Panc1 (cell line): ENCODE data around the gene CD37. TPM values are rescaled to one million over a fixed set of nuclear protein-coding genes. Genes with fewer than 3 reads are reported as not detected.

Experiments used
- ATAC-seq: fragments of 200-7000 bp; cut with Tn5 transposase; 2 replicates; pipeline ENCODE4 v1.9.1; 2020; ENCODE audit warnings: mild to moderate bottlenecking, moderate library complexity
- BruUV-seq: library from RNA; stranded (reverse); fragments of 400-500 nt; replicated peaks from 2 replicates; lab custom pipeline; 2021; lab: Mats Ljungman, UMichigan
- CTCF ChIA-PET: fragments of 300-600 bp; sonication (Branson Sonifier 250); formaldehyde crosslinking; loops from one replicate; lab custom pipeline; 2022; ENCODE audit warnings: antibody characterized with exemption; lab: Charles Lee
- POLR2A ChIA-PET: fragments of 300-600 bp; sonication (Branson Sonifier 250); formaldehyde crosslinking; loops from one replicate; lab custom pipeline; 2022; ENCODE audit warnings: antibody characterized with exemption; lab: Charles Lee
- DNase-seq: peaks from one replicate; pipeline ENCODE4 v3.0.0-alpha.2; 2010; ENCODE audit warnings: low read depth, low spot score
- H3K27ac ChIP-seq: 2 replicates; pipeline ENCODE4 v1.5.1; 2011; ENCODE audit warnings: mild to moderate bottlenecking, low read length, inconsistent platforms
- H3K27me3 ChIP-seq: fragments of 200-500 bp; sonication (Bioruptor generic); 2 replicates; pipeline ENCODE4 v1.6.0; 2014; ENCODE audit warnings: low read length, inconsistent platforms; ENCODE audit not compliant: control insufficient read depth, insufficient read depth
- H3K36me3 ChIP-seq: fragments of 200-500 bp; sonication (Bioruptor generic); 2 replicates; pipeline ENCODE4 v1.5.1; 2014; ENCODE audit warnings: inconsistent platforms, mild to moderate bottlenecking, low read length, moderate library complexity; ENCODE audit not compliant: control insufficient read depth, insufficient read depth
- H3K4me1 ChIP-seq: 2 replicates; pipeline ENCODE4 v1.5.1; 2011; ENCODE audit warnings: inconsistent platforms, mild to moderate bottlenecking, low read length, moderate library complexity; ENCODE audit not compliant: control insufficient read depth, insufficient read depth
- H3K4me3 ChIP-seq, 2 experiments: 2 replicates each; pipeline ENCODE4 v1.5.1; 2011 to 2012; ENCODE audit warnings: low read depth in 2 of 2, low read length in 2 of 2, mild to moderate bottlenecking in 2 of 2, inconsistent platforms in 1 of 2, moderate library complexity in 1 of 2
- H3K9me3 ChIP-seq: fragments of 200-500 bp; sonication (Bioruptor generic); 2 replicates; pipeline ENCODE4 v1.5.1; 2014; ENCODE audit warnings: low read depth, mild to moderate bottlenecking, inconsistent platforms, low read length, moderate library complexity; ENCODE audit not compliant: control insufficient read depth, insufficient read depth
- POLR2AphosphoS5 ChIP-seq: IDR thresholded peaks from 2 replicates; pipeline ENCODE4 v1.6.1; 2012; ENCODE audit warnings: mild to moderate bottlenecking, low read depth, low read length, moderate library complexity
- REST ChIP-seq, 2 experiments: IDR thresholded peaks; 2 replicates each; pipeline ENCODE4 v1.6.1; 2011 to 2012; ENCODE audit warnings: low read depth in 2 of 2, control low read depth in 1 of 2, low read length in 1 of 2, mild to moderate bottlenecking in 1 of 2, moderate library complexity in 1 of 2; ENCODE audit not compliant: insufficient read depth in 1 of 2
- SIN3A ChIP-seq: IDR thresholded peaks from 2 replicates; pipeline ENCODE4 v1.6.1; 2012; ENCODE audit warnings: low read depth, mild to moderate bottlenecking, low read length, moderate library complexity, borderline replicate concordance; ENCODE audit not compliant: insufficient read depth
- TCF7L2 ChIP-seq: IDR thresholded peaks from 2 replicates; pipeline ENCODE4 v1.6.1; 2011; ENCODE audit warnings: mild to moderate bottlenecking, low read depth, low read length, inconsistent platforms
- in situ Hi-C: cut with HindIII; loops from 2 replicates; pipeline ENCODE4 v1.10.0; 2016; ENCODE audit warnings: low sequenced_read_pairs, low pct_unique_long_range_greater_than_20kb
- intact Hi-C: fragments of 100-400 bp; cut with micrococcal nuclease; formaldehyde crosslinking; loops from one replicate; pipeline ENCODE4 v1.10.0; 2022; ENCODE audit not compliant: unreplicated experiment
- total RNA-seq: library from RNA; stranded (reverse); gene quantifications from one replicate; pipeline ENCODE4 v1.2.1, GENCODE V29; 2021; ENCODE audit not compliant: unreplicated experiment
- TF ChIP-seq, protein P1 (sequence below): fragments of 450-650 bp; IDR thresholded peaks from 2 replicates; pipeline ENCODE4 v1.5.1; 2017; ENCODE audit warnings: mild to moderate bottlenecking

The CD37 gene
- total RNA-seq, 1 experiment from 2014 or later = 0.33 TPM

GRCh38 chr19:49315111-49315510 lies 20.1 kb upstream of the CD37 start:
- CTCF ChIA-PET = no interaction called here
- no peak overlapping the region for H3K27ac ChIP-seq
- in situ Hi-C loops (no loop called here), intact Hi-C loops (no loop called here)
- ATAC-seq (no peak), DNase-seq (no peak)
- H3K9me3 ChIP-seq = no peaks in the 10 kb centered on the region
- POLR2A ChIA-PET = no interaction called here
- H3K36me3 ChIP-seq = no peaks in the 10 kb centered on the region
- TF ChIP-seq TCF7L2 (no peak), POLR2AphosphoS5 (no peak), REST (IDR thresholded peaks at IDR 0.05; ENCODE audit: insufficient read depth in 1 of 2, low read depth in 2 of 2, low read length in 1 of 2) (no peak), SIN3A (no peak)
- TF ChIP-seq, protein P1, sequence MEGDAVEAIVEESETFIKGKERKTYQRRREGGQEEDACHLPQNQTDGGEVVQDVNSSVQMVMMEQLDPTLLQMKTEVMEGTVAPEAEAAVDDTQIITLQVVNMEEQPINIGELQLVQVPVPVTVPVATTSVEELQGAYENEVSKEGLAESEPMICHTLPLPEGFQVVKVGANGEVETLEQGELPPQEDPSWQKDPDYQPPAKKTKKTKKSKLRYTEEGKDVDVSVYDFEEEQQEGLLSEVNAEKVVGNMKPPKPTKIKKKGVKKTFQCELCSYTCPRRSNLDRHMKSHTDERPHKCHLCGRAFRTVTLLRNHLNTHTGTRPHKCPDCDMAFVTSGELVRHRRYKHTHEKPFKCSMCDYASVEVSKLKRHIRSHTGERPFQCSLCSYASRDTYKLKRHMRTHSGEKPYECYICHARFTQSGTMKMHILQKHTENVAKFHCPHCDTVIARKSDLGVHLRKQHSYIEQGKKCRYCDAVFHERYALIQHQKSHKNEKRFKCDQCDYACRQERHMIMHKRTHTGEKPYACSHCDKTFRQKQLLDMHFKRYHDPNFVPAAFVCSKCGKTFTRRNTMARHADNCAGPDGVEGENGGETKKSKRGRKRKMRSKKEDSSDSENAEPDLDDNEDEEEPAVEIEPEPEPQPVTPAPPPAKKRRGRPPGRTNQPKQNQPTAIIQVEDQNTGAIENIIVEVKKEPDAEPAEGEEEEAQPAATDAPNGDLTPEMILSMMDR = no peak
- H3K27me3 ChIP-seq = no peaks in the 10 kb centered on the region
- no peak overlapping the region for H3K4me3 ChIP-seq
- no peaks in the 10 kb centered on the region for H3K4me1 ChIP-seq
- no TSS peak for BruUV-seq

DNA sequence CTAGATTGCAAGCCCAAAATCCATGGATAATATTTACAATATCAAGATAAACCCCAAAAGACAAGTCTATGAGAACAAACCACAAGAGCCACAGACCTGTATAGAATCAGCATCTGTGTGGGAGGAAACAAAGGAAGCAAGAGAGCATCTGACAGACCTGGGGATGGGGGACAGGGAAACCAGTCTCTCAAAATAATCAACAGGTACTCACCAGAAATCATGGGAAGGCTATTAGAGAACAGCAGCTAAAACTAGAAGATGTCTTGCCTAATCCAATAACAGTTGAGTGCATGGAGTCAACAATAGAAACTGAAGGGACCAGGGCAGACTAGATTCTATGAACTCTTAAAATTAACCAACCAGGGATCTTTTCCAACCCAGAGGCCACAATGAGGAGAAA lies 18.9 kb upstream of the CD37 start:
- no TSS peak for BruUV-seq
- Histone ChIP-seq H3K27ac (no peak overlapping the region), H3K27me3 (no peaks in the 10 kb centered on the region), H3K4me1 (no peaks in the 10 kb centered on the region), H3K4me3 (no peak overlapping the region), H3K36me3 (no peaks in the 10 kb centered on the region), H3K9me3 (no peaks in the 10 kb centered on the region; the same call in 1 of the 2 replicates)
- intact Hi-C loops = no loop called here
- ATAC-seq (no peak), DNase-seq (no peak)
- TF ChIP-seq SIN3A (no peak), POLR2AphosphoS5 (no peak), REST (IDR thresholded peaks at IDR 0.05; ENCODE audit: insufficient read depth in 1 of 2, low read depth in 2 of 2, low read length in 1 of 2) (no peak), TCF7L2 (no peak)
- TF ChIP-seq, protein P1 = no peak
- CTCF ChIA-PET = no interaction called here
- in situ Hi-C loops = no loop called here
- POLR2A ChIA-PET = no interaction called here
